ENCODE data around the gene FIG4. TPM values are rescaled to one million over a fixed set of nuclear protein-coding genes. Genes with fewer than 3 reads are reported as not detected.

FIG4 gene
- total RNA-seq, 1 experiment from 2014 or later = 23.1 TPM

DNA sequence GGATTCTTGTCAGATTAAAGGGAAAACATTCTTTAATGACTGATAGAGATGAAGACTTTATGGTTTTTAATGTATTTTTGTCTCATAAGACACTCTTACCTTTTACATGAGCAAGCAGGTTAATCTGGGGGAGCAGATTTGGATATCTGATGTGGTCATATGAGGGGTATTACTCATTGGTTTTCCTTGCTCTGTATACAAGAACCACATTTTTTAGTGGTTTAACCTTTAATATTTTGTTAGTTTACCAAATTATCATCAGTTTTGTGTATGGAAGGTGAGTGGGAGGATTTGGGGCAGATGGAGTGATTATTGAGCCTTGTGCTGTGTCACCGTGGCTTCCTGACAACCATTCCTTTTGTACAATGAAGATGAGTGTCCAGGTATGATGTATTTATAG is 112.9 kb downstream of the FIG4 start:
- H3K4ac ChIP-seq (ENCODE audit: low read depth, low read length) = no peak overlapping the region
- no peak for TF ChIP-seq CTCF (conservative IDR thresholded peaks at IDR 0.05)
- H3K18ac ChIP-seq (ENCODE audit: insufficient read length, low read depth, low read length) = no peak overlapping the region
- no peak overlapping the region for H3K27ac ChIP-seq (ENCODE audit: insufficient read length, low read depth, low read length)
- H2BK5ac ChIP-seq (ENCODE audit: insufficient read length, low read length) = no peak overlapping the region
- no peak overlapping the region for H2BK20ac ChIP-seq (ENCODE audit: low read depth, low read length, poor library complexity, severe bottlenecking)
- H3K79me2 ChIP-seq (ENCODE audit: insufficient read depth, low read length) = no peaks in the 10 kb centered on the region
- no peak overlapping the region for H2AFZ ChIP-seq (ENCODE audit: low read length)
- H3K27me3 ChIP-seq (ENCODE audit: insufficient read depth, low read length) = no peaks in the 10 kb centered on the region
- no peak overlapping the region for H2BK120ac ChIP-seq (ENCODE audit: low read depth, low read length, poor library complexity, severe bottlenecking)
- no peak overlapping the region; a peak in 1 of 7 replicates for H3K27ac Mint-ChIP-seq
- no peak overlapping the region for H4K5ac ChIP-seq (ENCODE audit: insufficient read length, low read depth, low read length)
- no peak overlapping the region for H3K23ac ChIP-seq (ENCODE audit: insufficient read length, low read depth, low read length)
- H3K23me2 ChIP-seq (ENCODE audit: insufficient read length, low read depth, low read length, poor library complexity, severe bottlenecking) = no peaks in the 10 kb centered on the region
- H3K4me2 ChIP-seq (ENCODE audit: insufficient read depth, insufficient read length, low read length) = no peak overlapping the region
- H3K4me1 ChIP-seq (ENCODE audit: insufficient read depth, low read length) = peaks cover 7% of the 10 kb centered on the region
- no peak overlapping the region for H3K56ac ChIP-seq (ENCODE audit: insufficient read length, low read depth, low read length)
- DNase-seq = no peak
- H3K14ac ChIP-seq (ENCODE audit: insufficient read depth, low read length) = no peak overlapping the region
- H4K8ac ChIP-seq (replicated peaks; ENCODE audit: insufficient read length, low read depth, low read length) = no peak overlapping the region
- no peaks in the 10 kb centered on the region for H3K9me3 ChIP-seq (ENCODE audit: control insufficient read depth, low read depth, low read length)
- no CpG with 5 or more reads among the region's 1 CpG for WGBS (ENCODE audit: extremely low coverage, insufficient read length, low lambda C conversion rate)
- no peaks in the 10 kb centered on the region for H3K79me1 ChIP-seq (ENCODE audit: insufficient read depth, low read depth, low read length, poor library complexity, severe bottlenecking)
- H3K9ac ChIP-seq (ENCODE audit: extremely low read depth, insufficient read length, low read length) = no peak overlapping the region
- H3T11ph ChIP-seq (ENCODE audit: low read length) = no peak overlapping the region
- no peak overlapping the region for H3K4me3 Mint-ChIP-seq
- no peaks in the 10 kb centered on the region; a peak in 1 of 5 replicates for H3K9me3 Mint-ChIP-seq
- no peak overlapping the region for H2AK5ac ChIP-seq (ENCODE audit: insufficient read length, low read length)
- H4K20me1 ChIP-seq (ENCODE audit: control insufficient read depth, insufficient read depth, insufficient read length) = no peaks in the 10 kb centered on the region
- H3K27me3 Mint-ChIP-seq (ENCODE audit: low read depth) = no peaks in the 10 kb centered on the region
- H3K4me1 Mint-ChIP-seq = peaks cover 5 to 9% of the 10 kb centered on the region in 2 experiments
- H2BK15ac ChIP-seq (ENCODE audit: low read depth, low read length) = no peak overlapping the region
- H3K36me3 Mint-ChIP-seq (ENCODE audit: insufficient read depth in 1 of 3, low read depth in 3 of 3) = peaks cover 0 to 7% (median 2%) of the 10 kb centered on the region in 3 experiments; a peak in 2 of 7 replicates
- no peak overlapping the region for H4K91ac ChIP-seq (ENCODE audit: insufficient read length, low read depth, low read length)
- no peak overlapping the region for H2BK12ac ChIP-seq (ENCODE audit: insufficient read length, low read depth, low read length)
